Pancreas (tissue), 10 donors: Measurements from ENCODE around the gene MPDU1. TPM values are rescaled to one million over a fixed set of nuclear protein-coding genes. Genes with fewer than 3 reads are reported as not detected.
"Not testable (repeated sequence)": the region's sequence is repeated elsewhere in the genome, so short reads cannot be mapped to it uniquely, and the experiment has no call there.

Experiments
- ATAC-seq, 4 donors: fragments of 200-7000 bp; cut with Tn5 transposase; one replicate each; pipeline versions ENCODE4 v1.8.0 to v1.9.1; 2020; ENCODE audit warnings: mild to moderate bottlenecking in 4 of 4, moderate library complexity in 4 of 4
- DNase-seq, 6 donors: peaks; one replicate each; pipeline ENCODE4 v3.0.0-alpha.2; 2020
- FAIRE-seq: peaks from 2 replicates; lab custom pipeline; 2012; peaks lifted over from hg19 to GRCh38; lab: Jason Lieb, UNC
- H3K27ac ChIP-seq, 4 donors: fragments of 200-600 bp; sonication (generic); 1 replicate in 3 of 4; 2 replicates in 1 of 4; pipeline versions ENCODE4 v1.5.0 to v1.8.0; 2020
- H3K27me3 ChIP-seq, 4 donors: fragments of 200-600 bp; one replicate each; pipeline ENCODE4 v1.8.0; 2021
- H3K36me3 ChIP-seq, 3 donors: fragments of 200-600 bp; sonication (generic) in 1 of 3; one replicate each; pipeline versions ENCODE4 v1.5.0 to v1.8.0; 2020 to 2021
- H3K4me1 ChIP-seq, 3 donors: fragments of 200-600 bp; one replicate each; pipeline ENCODE4 v1.8.0; 2021
- H3K4me3 ChIP-seq, 4 donors: fragments of 200-600 bp; sonication (generic) in 2 of 4; one replicate each; pipeline versions ENCODE4 v1.5.0 to v1.8.0; 2020 to 2021
- H3K9me3 ChIP-seq, 4 donors: fragments of 200-600 bp; one replicate each; pipeline ENCODE4 v1.8.0; 2021
- CTCF ChIP-seq, 4 donors: fragments of 200-600 bp; sonication (generic) in 3 of 4; IDR thresholded peaks; one replicate each; pipeline versions ENCODE4 v1.5.0 to v1.8.0; 2021; ENCODE audit warnings: antibody characterized with exemption in 4 of 4
- WGBS, 2 donors: extraction: QIAGEN DNeasy Blood & Tissue Kit; methylation state at CpG; one replicate each; pipeline ENCODE4 v1.1.7; 2013; 5-methylcytosine and 5-hydroxymethylcytosine counted together
- intact Hi-C, 3 donors: fragments of 100-400 bp; cut with DNase I; formaldehyde crosslinking; loops; one replicate each; pipeline versions ENCODE4 v1.11.1 to v1.14.2; 2022
- polyA plus RNA-seq, 2 donors: library from polyadenylated mRNA; stranded (reverse); fragments of 200-250 nt; gene quantifications; one replicate each; pipeline ENCODE4 v1.2.3, GENCODE V29; 2013
- total RNA-seq, 6 donors: library from RNA; stranded (reverse); fragmentation: NEBNext Ultra II Directional in 4 of 6; extraction: Animal tissue kit (Norgen Biotek cat#: 25700) in 4 of 6; gene quantifications; one replicate each; pipeline versions ENCODE4 v1.2.1 to v1.2.4, GENCODE V29; 2021 to 2023
- donor health status: healthy with polysubstance abuse.
- donor health status: DM: no; HTN: no; CAD: no; lungs with moderate emphysema.
- donor health status: DM: no; HTN: no; CAD: no.
- donor health status: control.
- donor health status: control.
- donor health status: Bipolar disorder and iron deficiency.
- donor health status: DM: yes; HTN: yes; CAD: no.
- donor health status: DM: no; HTN: no; CAD: no.
- donor health status: DM: no; HTN: no; CAD: no.
- donor health status: DM: yes; HTN: yes; CAD: no.

MPDU1 gene
- total and polyA plus RNA-seq, 8 donors, result 12.3 to 48.2 (median 20.7) TPM

GRCh38 chr17:7618608-7619007 lies 35.0 kb downstream of the MPDU1 start:
- H3K27ac ChIP-seq, result no peak overlapping the region
- no peak for DNase-seq
- intact Hi-C loops, result no loop called here
- no peaks in the 10 kb centered on the region for H3K36me3 ChIP-seq
- FAIRE-seq, result no peak
- H3K4me3 ChIP-seq, result no peak overlapping the region
- peaks cover 0 to 4% (median under 1%) of the 10 kb centered on the region in 3 donors for H3K4me1 ChIP-seq
- 73 to 77% methylated on average over 5 of the region's 5 CpGs for WGBS, 2 donors
- TF ChIP-seq CTCF (IDR thresholded peaks at IDR 0.05), result no peak
- no peak for ATAC-seq
- H3K27me3 ChIP-seq, result no peaks in the 10 kb centered on the region
- no peaks in the 10 kb centered on the region for H3K9me3 ChIP-seq

- intact Hi-C loops, result no loop called here
- no peaks in the 10 kb centered on the region for H3K36me3 ChIP-seq
- no peak overlapping the region for H3K4me3 ChIP-seq
- no peak for TF ChIP-seq CTCF (IDR thresholded peaks at IDR 0.05)
- DNase-seq (no peak), ATAC-seq (no peak), FAIRE-seq (no peak)
- H3K27ac ChIP-seq, result no peak overlapping the region
- no peaks in the 10 kb centered on the region for H3K27me3 ChIP-seq
- 86 to 92% methylated on average over 8 of the region's 8 CpGs for WGBS, 2 donors
- H3K9me3 ChIP-seq, result no peaks in the 10 kb centered on the region
- H3K4me1 ChIP-seq, result no peaks in the 10 kb centered on the region
Measured at GRCh38 chr17:7620835-7621234, 37.2 kb downstream of the MPDU1 start.

- 72 to 82% methylated on average over 5 of the region's 5 CpGs for WGBS, 2 donors
- ATAC-seq (no peak), FAIRE-seq (no peak), DNase-seq (no peak)
- Histone ChIP-seq H3K27me3 (no peaks in the 10 kb centered on the region), H3K27ac (no peak overlapping the region), H3K4me3 (no peak overlapping the region), H3K4me1 (peaks cover 0 to 10% (median 6%) of the 10 kb centered on the region in 3 donors), H3K36me3 (no peaks in the 10 kb centered on the region), H3K9me3 (no peaks in the 10 kb centered on the region)
- TF ChIP-seq CTCF (IDR thresholded peaks at IDR 0.05), result no peak
- intact Hi-C loops, result no loop called here
Measured at GRCh38 chr17:7623661-7624060, 40.0 kb downstream of the MPDU1 start.

DNA sequence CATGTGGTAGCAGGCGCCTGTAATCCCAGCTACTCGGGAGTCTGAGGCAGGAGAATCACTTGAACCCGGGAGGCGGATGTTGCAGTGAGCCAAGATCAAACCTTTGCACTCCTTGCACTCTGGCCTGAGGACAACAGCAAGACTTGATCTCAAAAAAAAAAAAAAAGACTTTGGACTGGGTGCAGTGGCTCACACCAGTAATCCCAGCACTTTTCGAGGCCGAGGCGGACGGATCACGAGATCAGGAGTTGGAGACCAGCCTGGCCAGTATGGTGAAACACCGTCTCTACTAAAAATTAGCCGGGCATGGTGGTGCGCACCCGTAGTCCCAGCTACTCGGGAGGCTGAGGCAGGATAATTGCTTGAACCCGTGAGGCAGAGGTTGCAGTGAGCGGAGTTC lies 42.1 kb downstream of the MPDU1 start:
- H3K9me3 ChIP-seq, H3K27ac ChIP-seq, H3K4me1 ChIP-seq, H3K4me3 ChIP-seq, FAIRE-seq, H3K27me3 ChIP-seq, H3K36me3 ChIP-seq, ATAC-seq, intact Hi-C loops, DNase-seq: not testable (repeated sequence)
- 94 to 95% methylated on average over 16 of the region's 16 CpGs for WGBS, 2 donors

- ATAC-seq (peak in 1 of 4 donors; percentile 4), DNase-seq (peak in 1 of 6 donors; percentile 64), FAIRE-seq (no peak)
- no peak for TF ChIP-seq CTCF (IDR thresholded peaks at IDR 0.05)
- H3K4me1 ChIP-seq, result peaks cover 0 to 10% (median 6%) of the 10 kb centered on the region in 3 donors
- intact Hi-C loops, result no loop called here
- H3K9me3 ChIP-seq, result no peaks in the 10 kb centered on the region
- H3K27me3 ChIP-seq, result no peaks in the 10 kb centered on the region
- peak overlapping the region in 2 of 4 donors; percentile 70 to 80 for H3K4me3 ChIP-seq
- 46 to 55% methylated on average over 7 of the region's 7 CpGs for WGBS, 2 donors
- H3K27ac ChIP-seq, result peak overlapping the region in 3 of 4 donors; percentile 88 to 92 (median 89)
- no peaks in the 10 kb centered on the region for H3K36me3 ChIP-seq
Measured at GRCh38 chr17:7626307-7626706, 42.7 kb downstream of the MPDU1 start.
